HG02970 (cell line): ENCODE data around the gene MESD.

ENCODE experiments used
- ATAC-seq: cut with Tn5 transposase; IDR thresholded peaks from one replicate; pipeline ENCODE4 v1.9.1; 2021; ENCODE audit warnings: mild to moderate bottlenecking, moderate library complexity, moderate number of reproducible peaks; ENCODE audit not compliant: unreplicated experiment, low FRiP score

MESD gene

DNA sequence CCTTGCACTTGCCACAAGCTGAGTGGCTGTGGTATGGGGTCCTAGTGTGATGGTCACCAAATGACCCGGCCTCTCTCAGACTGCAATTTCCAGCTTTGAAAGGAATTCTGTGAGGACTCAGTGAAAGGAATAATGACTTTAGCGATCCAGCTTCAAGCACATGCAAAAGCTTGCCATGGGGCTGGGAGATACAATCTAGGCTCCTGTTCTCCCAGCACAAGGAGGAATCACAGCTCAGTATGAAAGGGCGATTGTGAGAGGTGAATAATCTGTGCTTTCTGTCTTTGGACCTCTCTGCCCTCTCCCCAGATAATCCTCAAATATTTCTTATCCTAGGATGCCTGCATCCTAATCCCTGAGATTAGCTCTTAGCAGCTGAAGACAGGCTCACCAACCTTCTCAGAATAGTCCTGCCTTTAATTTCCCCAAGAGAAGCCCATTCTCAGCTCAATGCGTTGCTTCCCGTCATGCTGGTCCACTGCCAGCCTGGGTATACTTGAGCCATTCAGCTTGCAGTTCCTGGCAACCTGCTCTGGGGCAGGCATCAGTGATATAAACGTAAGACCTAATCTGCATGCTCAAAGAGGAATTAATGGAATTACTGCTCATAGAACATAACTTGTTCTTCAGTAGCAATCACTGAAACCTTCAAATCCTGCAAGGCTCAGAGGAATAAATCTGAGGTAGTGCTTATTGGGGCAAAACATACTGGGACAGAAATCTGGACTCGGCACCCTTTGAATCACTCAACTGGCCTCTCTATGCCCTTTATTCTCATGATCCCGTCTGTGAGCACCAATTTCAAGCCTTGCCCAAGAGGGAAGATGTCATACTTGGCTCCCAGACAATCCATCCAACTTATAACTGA is 26.2 kb upstream of the MESD start:
- no peak for ATAC-seq

DNA sequence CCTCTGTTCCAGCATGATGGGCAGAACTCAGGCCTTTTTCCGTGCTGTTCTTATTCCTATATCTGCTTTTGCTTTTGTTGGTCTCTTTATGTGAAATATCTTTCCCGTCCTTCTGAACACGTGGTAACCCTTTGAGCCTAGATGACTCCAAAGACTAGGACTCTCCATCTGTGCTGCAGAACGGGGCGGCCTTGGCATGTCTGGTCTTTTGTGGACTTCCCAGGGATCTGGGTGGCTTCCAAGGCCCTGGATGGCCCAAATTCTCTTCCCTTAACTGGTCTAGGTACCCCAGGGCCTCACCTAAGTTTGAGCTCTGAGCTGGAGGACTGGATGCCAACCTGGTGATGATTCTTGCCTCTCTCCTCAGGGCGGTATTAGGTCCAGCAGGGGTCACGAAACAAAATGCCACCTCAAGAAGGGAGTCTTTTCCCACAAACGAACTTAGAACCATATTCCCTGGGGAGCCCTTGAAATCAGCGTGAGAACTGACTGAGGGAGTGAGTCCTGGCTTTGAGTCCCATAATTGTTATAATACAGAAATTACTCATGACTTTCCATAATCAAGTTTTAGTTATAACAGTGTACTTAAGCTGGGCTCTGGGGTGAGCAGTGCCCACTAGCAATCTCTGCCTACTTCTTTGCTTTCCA is 25.0 kb upstream of the MESD start:
- ATAC-seq = no peak

GRCh38 chr15:81013396-81013929 is 23.8 kb upstream of the MESD start:
- ATAC-seq = no peak

DNA sequence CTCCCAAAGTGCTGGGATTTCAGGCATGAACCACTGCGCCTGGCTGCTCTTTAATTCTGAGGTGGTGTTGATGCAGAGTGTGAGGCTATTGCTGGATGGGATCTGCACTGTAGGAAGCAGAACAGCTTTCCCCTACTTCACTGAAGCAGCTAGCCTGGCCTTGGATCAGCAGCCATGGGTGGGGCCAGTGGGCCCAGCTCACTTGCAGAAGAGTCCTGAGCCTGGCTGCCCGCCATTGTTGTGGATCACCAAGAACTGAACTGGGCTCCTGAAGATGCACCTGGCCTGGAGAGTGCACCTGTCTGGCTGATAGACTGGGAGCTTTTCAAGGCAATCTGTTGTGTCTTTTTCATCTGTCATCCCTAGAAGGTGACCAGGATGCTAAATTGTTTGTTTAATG is 23.0 kb upstream of the MESD start:
- ATAC-seq = no peak

DNA sequence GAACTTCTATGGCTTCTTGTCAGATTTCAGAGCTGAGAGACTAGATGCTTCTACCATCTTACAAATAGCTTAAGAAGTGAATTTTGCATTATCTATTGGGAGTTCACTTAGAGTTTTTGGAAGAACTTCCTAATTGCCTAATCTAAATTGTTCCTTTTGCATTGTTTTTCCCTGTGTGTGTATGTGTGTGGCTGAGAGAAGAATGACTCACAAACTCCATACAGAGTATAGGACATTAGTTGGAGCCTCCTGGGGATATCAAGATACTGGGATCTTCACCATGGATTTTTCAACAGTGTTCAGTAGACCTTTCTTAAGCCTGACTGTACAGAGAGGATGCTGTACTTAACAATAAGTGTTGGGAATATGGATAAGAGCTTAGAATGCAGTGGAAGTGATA is 22.0 kb upstream of the MESD start:
- ATAC-seq = no peak

DNA sequence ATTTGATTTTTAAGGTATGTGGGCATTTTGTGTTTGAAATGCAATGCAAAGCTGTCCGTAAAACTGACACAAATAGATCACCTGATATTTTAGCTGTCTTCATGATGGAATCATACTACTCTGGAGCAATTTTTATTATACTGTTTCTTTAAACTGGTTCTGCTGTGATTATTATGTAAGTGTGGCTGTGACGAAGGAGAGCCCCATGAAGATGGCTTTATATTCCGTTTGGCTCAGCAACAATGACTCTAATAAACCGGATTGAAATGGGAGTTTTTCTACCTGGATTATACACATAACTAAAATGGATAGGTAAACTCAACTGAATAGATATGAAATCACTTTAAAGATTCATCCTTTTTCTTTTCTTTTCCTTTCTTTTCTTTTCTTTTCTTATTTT is 20.5 kb upstream of the MESD start:
- ATAC-seq = no peak

GRCh38 chr15:81008312-81008711 is 18.7 kb upstream of the MESD start:
- ATAC-seq = no peak

DNA sequence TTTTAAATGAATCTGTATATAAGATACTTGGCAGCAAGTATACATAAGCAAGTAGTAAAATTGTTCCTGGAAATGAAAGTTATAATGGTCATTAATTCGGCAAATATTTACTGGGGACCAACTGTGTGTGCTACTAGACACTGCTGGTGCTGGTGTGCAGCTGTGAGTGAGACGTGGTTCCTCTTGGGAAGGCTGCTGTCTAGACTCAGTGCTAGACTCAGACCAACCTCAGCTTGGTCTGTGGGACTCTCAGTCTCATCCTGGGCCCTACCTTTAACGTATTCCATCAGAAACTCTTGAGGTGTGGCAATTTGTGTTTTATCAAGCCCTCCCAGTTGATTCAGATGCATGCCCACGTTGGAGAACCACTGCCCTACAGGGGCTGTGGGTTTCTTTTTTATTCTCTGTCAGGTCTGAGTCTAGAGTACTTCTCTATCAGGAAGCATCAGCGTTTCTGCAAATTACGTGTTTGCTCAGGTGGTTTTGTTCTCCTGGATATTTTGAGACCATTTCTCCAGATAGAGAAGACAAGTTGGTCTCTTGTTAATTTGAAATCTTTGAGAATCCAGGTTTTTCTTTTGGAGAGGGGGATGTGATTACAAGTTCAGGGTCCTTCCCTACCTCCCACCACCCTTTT is 17.9 kb upstream of the MESD start:
- no peak for ATAC-seq

DNA sequence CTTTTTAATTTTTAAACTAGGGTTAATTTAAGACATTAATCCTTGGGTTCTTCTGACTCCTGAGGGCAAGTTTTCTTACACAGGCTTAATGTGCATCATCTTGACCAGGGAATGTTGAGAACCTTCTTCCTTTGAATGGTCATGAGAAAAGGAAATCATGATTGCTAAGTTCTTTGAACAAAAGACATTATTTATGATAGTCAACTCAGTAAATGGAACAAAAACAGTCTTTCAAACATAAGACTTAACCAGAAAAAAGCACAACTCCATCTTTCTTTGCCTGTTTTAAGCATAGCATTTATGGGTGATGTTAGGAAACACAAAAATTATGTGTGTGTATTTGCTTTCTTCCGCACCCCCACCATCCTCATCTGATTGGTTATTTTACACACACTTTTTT is 16.5 kb upstream of the MESD start:
- no peak for ATAC-seq

DNA sequence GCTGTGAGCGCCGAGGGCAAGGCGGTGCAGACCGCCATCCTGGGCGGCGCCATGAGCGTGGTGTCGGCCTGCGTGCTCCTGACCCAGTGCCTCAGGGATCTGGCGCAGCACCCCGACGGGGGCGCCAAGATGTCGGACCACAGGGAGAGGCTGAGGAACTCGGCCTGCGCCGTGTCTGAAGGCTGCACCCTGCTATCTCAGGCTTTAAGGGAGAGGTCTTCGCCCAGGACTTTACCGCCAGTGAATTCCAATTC is 13.4 kb upstream of the MESD start:
- ATAC-seq = no peak

DNA sequence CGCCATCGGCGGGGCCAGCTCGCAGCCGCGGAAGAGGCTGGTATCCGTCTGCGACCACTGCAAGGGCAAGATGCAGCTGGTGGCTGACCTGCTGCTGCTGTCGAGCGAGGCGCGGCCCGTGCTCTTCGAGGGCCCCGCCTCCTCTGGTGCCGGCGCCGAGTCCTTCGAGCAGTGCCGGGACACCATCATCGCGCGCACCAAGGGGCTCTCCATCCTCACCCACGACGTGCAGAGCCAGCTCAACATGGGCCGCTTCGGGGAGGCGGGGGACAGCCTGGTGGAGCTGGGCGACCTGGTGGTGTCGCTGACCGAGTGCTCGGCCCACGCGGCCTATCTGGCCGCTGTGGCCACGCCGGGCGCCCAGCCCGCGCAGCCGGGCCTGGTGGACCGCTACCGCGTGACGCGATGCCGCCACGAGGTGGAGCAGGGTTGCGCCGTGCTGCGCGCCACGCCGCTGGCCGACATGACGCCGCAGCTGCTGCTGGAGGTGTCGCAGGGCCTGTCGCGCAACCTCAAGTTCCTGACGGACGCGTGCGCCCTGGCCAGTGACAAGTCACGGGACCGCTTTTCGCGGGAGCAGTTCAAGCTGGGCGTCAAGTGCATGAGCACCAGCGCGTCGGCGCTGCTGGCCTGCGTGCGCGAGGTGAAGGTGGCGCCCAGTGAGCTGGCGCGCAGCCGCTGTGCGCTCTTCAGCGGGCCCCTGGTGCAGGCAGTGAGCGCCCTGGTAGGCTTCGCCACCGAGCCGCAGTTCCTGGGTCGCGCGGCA is 12.9 kb upstream of the MESD start:
- no peak for ATAC-seq

DNA sequence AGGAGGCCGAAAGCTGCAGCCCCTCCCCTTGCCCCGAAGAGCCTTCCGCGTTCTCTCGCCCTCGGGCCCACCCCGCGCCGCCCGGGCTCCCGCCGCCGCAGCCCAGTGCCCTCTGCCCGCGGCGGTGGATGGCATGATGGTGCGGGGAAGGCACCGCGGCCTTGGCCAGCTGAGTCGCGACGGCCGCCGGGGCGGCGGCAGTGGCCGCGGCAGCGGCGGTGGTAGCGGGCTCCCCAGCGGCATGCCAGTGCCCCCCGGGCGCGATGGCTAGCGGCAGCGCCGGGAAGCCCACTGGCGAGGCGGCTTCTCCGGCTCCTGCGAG is 12.4 kb upstream of the MESD start:
- ATAC-seq = no peak

GRCh38 chr15:81001152-81002008 is 11.8 kb upstream of the MESD start:
- peak; percentile 39 for ATAC-seq

- ATAC-seq = peak; percentile 70
These were observed 11.1 kb upstream of the MESD start, which contains the start of gene TLNRD1 for GRCh38 chr15:81000624-81001151. Gene TLNRD1, plus strand, starts transcription at chr15:81000923. Its CDS starts 1,349 bp downstream, at chr15:81002272.

DNA sequence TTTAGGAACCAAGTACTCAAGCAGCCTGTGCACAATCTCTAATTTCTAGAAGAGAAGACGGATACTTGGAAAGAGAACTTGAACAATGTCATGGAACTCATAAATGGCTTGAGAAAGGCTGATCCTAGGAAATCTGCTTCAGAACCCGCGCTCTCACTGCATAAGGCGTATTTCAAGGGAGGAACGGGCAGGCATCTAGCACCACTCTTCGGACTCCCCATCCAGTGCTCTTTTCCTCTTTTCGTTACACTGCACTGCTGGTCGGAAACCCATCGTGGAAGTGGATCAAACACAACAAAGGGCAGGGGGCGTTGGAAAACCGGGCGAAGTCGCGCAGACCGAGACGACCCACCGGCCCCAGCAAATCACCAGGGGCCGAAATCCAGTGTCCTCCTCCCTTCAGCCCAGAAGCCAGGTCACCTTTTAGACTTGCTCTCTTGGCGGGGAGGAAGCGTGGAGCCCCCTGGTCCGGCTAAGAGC is 10.6 kb upstream of the MESD start:
- ATAC-seq = no peak

DNA sequence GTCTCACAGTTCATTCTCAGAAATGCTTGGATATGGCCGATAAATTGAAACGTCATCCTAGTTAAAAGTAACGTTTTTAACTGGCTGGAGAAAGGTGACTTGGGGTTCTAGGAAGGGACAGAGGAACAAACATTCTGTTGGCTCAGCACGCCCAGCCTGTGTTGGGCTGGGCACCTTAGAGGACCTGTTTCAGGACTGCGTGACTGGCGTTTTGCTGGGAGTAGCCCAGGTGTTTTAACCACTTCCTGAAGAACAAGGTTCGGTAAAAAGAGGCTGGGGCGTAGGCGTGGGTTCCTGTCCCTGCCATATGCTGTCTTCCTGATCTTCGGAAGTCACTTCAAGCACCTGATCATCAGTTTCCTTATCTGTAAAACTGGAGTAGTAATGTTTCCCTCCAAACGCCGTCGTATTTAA is 10.0 kb upstream of the MESD start:
- no peak for ATAC-seq

GRCh38 chr15:80998251-80998650 is 8.6 kb upstream of the MESD start:
- ATAC-seq = no peak

- ATAC-seq = no peak
These were observed 8.1 kb upstream of the MESD start for GRCh38 chr15:80997692-80998091.

- no peak for ATAC-seq
These were observed 6.6 kb upstream of the MESD start for GRCh38 chr15:80996247-80996646.

GRCh38 chr15:80992441-80992840 is 2.8 kb upstream of the MESD start:
- ATAC-seq = no peak
